Fibroblast of skin of left biceps (primary cell): Measurements from ENCODE around the gene LRRN4CL.
A peak's percentile ranks its signal among the peaks of the same experiment; 100 is the strongest.
"Not testable (repeated sequence)": the region's sequence is repeated elsewhere in the genome, so short reads cannot be mapped to it uniquely, and the experiment has no call there.

Experiments used
- DNase-seq, 2 experiments: peaks; one replicate each; pipeline ENCODE4 v3.0.0-alpha.2; 2013; ENCODE audit warnings: low read depth in 2 of 2

Gene LRRN4CL

GRCh38 chr11:62689421-62690183 lies at the start of gene LRRN4CL:
Gene LRRN4CL, minus strand, starts transcription at chr11:62689530. Its CDS starts 1,022 bp downstream, at chr11:62688508.
- peak; percentile 97 for DNase-seq

- DNase-seq = no peak
These were observed 47.9 kb upstream of the LRRN4CL start for GRCh38 chr11:62737196-62737595.

- DNase-seq = no peak
These were observed 43.5 kb upstream of the LRRN4CL start for GRCh38 chr11:62732830-62733229.

GRCh38 chr11:62730076-62730475 lies 40.7 kb upstream of the LRRN4CL start:
- DNase-seq = not testable (repeated sequence)

GRCh38 chr11:62728171-62728988 lies 39.0 kb upstream of the LRRN4CL start, which contains the start of gene TTC9C:
Gene TTC9C, plus strand, starts transcription at chr11:62728486. Its CDS starts 363 bp downstream, at chr11:62728849.
- peak; percentile 42 to 68 for DNase-seq

- peak; percentile 96 for DNase-seq
These were observed 38.5 kb upstream of the LRRN4CL start for GRCh38 chr11:62727872-62728170.

- DNase-seq = peak; percentile 98 to 99
These were observed 38.0 kb upstream of the LRRN4CL start, which contains the start of gene HNRNPUL2 for GRCh38 chr11:62727165-62727871. Gene HNRNPUL2, minus strand, starts transcription at chr11:62727457. Its CDS starts 301 bp downstream, at chr11:62727156.

- no peak for DNase-seq
These were observed 37.5 kb upstream of the LRRN4CL start for GRCh38 chr11:62726915-62727164.

- no peak for DNase-seq
These were observed 37.0 kb upstream of the LRRN4CL start for GRCh38 chr11:62726156-62726914.

- DNase-seq = no peak
These were observed 36.3 kb upstream of the LRRN4CL start for GRCh38 chr11:62725646-62726045.

- DNase-seq = no peak
These were observed 34.8 kb upstream of the LRRN4CL start for GRCh38 chr11:62724171-62724570.

GRCh38 chr11:62721994-62722393 lies 32.7 kb upstream of the LRRN4CL start:
- DNase-seq = no peak

GRCh38 chr11:62719302-62719978 lies 30.1 kb upstream of the LRRN4CL start:
- no peak for DNase-seq

- no peak for DNase-seq
These were observed 27.5 kb upstream of the LRRN4CL start for GRCh38 chr11:62716816-62717215.

- DNase-seq = no peak
These were observed 26.9 kb upstream of the LRRN4CL start for GRCh38 chr11:62716206-62716605.

- no peak for DNase-seq
These were observed 26.1 kb upstream of the LRRN4CL start for GRCh38 chr11:62715150-62716130.

- no peak for DNase-seq
These were observed 24.0 kb upstream of the LRRN4CL start for GRCh38 chr11:62713343-62713742.

GRCh38 chr11:62712861-62713260 lies 23.5 kb upstream of the LRRN4CL start:
- no peak for DNase-seq

- DNase-seq = no peak
These were observed 23.0 kb upstream of the LRRN4CL start for GRCh38 chr11:62712276-62712812.

- DNase-seq = no peak
These were observed 20.6 kb upstream of the LRRN4CL start for GRCh38 chr11:62710001-62710345.
